ENCODE measurements around the gene GYS2.
"Not testable (repeated sequence)": the region's sequence is repeated elsewhere in the genome, so short reads cannot be mapped to it uniquely, and the experiment has no call there.

GYS2 gene

DNA sequence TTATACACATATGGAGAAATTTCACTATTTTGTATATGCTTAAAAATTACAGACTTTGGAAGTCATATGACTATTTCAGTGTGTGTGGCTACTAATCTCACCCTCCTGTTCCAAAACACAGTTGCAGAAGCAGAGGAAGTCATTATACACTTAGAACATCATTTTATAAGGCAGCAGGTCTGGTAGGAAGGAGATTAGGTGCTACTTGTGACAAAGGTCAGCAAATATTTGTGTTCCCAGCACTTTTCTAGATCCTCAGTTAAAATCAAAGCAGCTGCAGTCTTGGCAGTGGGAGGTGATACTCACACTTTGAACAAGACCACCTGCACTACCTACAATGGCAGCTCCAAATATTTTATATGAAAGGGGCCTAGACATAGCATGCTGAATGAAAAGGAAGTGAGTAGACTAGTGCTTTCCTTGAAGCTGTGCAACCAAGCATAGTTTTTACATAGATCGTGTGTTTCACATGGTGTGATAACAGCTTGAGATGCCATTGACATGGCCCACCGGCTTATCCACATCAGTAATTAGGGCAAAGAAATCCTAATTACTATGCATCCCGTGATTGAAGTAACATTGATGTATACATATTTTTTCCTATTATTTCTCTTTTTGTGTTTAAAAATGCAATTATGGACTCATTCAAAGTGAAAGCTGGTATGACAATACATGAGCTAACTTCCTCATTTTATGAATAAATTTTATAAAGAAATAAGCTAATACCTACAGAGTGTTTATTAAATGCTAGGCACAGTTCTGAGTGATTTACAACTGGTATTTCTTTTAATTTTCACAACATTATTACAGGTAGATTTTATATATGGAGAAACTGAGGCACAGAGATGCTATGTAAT is 5.3 kb downstream of the GYS2 start:
- DNase-seq: no peak

DNA sequence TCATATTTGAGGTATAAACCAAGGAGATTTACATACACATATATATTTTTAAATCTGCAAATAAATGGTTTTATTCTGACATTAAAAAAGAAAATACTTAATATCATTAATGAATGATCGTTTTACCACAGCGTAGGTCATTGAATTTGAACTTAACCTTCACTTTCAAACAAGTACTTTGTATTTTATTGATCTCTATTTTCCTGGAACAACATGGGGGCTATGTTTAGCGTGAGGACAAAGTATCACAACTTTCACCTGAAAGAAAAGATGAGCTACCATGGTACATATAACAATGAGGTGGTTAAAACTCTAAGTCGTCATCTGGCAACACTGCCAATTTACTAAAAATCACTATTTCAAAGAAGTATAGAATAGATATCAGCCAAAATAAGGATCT is 6.0 kb downstream of the GYS2 start:
- DNase-seq: no peak

DNA sequence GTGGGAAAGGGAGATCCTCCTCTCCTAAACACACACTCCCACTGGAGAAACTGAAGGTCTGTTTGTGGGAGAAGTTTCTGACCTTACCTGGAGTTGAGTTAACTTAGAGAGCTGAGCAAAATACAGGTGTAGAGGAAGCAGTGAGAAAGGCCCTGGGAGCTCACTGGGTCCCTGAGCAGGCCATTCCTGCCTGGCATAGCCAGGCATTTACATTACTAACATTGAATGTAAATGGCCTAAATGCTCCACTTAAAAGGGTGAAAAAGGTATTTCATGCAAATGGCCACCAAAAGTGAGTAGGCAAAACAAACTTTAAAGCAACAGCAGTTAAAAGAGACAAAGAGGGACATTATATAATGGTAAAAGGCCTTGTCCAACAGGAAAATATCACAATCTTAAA is 9.3 kb downstream of the GYS2 start:
- DNase-seq: not testable (repeated sequence)

DNA sequence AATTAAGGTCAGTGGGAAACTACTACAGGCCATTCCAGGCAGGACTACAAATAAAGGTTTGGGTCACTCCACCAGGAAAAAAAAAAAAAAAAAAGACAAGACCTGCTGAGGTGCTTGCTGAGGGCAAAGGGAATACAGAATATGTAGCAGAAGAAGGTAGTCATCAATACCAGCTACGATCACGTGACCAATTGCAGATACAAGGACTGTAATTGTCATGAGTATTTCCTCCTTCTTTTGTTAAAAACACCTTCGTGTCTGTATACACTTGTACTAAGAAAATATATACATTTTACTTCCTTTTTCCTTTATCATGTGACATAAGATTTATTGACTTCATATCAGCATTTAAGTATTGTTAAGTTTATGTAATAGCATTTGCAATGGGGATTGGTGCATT is 19.2 kb downstream of the GYS2 start:
- DNase-seq: no peak

DNA sequence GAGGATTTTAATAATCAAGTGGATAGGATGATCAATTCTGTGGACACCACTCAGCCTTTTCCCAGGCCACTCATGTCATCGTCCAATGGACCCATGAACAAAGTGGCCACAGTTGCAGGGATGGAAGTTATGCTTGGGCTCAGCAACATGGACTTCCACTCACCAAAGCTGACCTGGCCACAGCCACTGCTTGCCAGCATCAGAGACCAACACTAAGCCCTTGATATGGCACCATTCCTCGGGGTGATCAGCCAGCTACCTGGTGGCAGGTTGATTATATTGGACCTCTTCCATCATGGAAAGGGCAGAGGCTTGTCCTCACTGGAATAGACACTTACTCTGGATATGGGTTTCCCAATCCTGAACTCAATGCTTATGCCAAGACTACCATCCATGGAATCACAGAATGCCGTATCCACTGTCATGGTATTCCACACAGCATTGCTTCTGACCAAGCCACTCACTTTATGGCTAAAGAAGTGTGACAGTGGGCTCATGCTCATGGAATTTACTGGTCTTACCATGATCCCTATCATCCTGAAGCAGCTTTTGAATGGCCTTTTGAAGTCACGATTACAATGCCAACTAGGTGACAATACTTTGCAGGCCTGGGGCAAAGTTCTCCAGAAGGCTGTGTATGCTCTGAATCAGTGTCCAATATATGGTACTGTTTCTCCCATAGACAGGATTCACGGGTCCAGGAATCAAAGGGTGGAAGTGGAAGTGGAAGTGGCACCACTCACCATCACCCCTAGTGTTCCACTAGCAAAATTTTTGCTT is 20.1 kb downstream of the GYS2 start:
- not testable (repeated sequence) for DNase-seq

DNA sequence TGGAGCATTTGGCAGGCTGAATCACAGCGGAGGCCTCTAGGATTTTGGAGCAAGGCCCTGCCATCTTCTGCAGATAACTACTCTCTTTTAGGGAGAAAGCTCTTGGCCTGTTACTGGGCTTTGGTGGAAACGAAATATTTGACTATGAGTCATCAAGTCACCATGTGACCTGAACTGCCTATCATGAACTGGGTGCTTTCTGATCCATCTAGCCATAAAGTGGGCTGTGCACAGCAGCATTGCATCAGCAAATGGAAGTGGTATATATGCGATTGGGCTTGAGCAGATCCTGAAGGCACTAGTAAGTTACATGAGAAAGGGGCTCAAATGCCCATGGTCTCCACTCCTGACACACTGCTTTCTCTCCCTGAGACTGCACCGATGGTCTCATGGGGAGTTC is 21.1 kb downstream of the GYS2 start:
- DNase-seq: no peak

DNA sequence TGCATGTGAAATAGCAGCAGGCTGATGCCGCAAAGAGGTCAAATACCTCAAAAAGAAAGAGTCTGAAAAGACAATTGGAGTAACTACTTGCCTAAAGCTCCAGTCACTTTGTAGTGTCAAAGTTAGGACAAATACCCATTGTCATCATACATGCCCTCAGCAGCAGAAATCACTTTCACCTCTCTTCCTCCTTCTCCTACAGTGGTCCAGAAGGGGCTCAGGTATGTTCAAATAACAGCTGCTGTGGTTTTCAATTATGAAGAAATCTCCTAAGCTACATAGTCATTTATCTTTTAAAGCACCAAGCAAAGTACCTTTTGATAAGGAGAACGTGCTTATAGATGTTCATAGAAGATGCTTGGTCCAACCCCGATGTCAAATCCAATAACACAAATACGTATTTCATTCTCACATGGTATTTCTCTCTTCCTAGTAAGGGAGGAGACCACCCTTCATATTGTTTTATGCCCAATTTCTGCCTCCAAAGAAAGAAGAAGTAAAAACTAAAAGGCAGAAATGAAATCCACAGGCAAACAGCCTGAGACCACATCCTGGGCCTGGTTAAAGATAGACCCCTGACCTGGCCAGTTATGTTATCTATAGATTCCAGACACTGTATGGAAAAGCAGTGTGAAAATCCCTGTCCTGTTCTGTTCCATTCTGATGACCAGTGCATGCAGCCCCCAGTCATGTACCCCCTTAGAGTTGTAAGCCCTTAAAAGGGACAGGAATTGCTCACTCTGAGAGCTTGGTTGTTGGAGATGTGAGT is 23.7 kb downstream of the GYS2 start:
- DNase-seq: no peak

GRCh38 chr12:21577516-21577915 is 27.1 kb downstream of the GYS2 start:
- DNase-seq: no peak

DNA sequence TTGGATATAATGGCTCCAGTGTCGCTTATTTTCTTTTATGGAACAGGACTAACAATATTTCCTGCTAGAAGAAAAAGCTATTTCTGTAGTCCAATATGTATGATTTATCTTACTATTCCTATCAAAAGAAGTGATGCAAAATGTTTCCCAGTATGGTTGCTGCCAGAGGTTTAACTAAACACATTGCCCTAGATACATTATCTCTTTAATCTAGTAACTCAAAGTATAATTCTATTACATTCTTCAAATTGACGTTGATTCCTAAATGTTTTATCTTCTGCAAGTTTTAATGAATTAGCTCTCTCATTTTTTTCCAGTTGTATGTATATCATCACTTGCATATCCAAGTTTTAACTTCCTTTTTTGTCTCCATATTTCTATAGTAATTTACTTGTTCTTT is 28.2 kb downstream of the GYS2 start:
- no peak for DNase-seq

- DNase-seq: no peak
These were observed 30.8 kb downstream of the GYS2 start for GRCh38 chr12:21573733-21574358.

DNA sequence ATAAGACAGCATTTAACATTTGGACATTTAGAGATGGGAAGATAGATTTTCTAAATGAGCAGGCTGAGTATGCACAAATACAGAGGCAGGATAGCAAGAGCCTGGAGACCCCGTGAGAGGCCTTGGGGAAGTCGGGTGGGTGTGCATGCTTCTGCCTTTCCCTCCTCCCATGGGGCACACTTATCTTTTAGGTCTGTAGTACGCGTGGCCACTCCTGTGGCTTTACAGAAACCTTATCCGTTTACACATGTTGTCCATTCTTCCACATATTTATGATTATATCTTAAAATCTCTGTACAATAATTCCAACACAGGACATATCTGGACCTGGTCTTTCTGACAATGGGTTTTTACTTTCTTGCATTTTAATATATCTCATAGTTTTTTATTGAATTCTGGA is 33.6 kb downstream of the GYS2 start:
- DNase-seq: no peak

GRCh38 chr12:21568115-21568514 is 36.5 kb downstream of the GYS2 start:
- DNase-seq: no peak

DNA sequence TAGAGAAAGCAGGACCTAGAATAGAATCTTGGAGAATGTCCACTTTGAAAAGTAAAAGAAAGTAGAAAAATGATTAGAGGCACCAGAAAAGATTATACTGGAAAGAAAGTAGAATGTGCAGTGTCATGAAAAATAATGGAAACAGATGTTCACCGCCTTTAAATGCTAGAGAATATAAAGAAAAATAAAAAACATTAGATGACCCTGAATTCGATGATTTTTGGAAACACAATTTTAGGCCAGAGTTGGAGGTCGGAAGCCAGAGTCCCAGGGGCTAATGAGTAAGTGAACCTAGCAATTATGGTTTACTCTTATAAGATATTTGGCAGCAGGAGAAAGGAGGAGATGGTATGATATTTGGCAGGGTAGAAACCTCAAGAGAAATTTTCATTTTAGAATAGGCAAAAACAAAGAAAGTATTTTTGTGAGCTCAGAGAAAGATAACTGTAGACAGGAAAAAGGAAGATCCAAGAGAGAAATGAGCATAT is 37.7 kb downstream of the GYS2 start:
- no peak for DNase-seq

DNA sequence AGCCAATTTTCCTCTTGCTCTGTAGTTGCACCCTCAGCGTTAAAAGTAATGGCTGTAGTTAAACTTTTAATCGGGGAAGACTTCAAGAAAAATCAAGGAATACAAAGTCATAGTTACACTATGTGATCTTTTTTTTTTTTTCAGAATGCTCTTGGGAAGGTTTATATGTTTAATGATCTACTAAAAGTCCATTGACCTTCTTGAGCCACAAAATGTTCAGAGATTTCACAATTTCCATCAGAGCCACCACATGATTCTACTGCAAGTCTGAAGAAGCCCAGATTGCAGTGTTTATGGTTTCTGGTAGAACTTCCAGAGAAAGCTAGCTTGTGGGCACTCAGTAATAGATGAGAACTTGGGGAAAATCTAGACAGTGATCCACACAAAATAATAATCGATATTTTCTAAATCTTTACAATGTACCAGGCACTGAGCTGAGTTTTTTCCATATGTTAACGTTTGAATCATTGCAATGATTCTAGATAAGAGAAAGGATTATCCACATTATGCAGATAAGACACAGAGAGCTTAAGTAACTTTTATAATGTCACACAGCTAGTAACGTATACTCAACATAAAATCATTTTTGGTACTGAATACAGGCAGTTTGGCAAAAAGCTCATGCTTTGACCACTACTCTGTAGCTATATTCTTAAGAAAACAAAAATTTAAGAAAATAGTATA is 38.3 kb downstream of the GYS2 start:
- DNase-seq: no peak

- DNase-seq: no peak
These were observed 41.8 kb downstream of the GYS2 start for GRCh38 chr12:21562859-21563258.

- DNase-seq: no peak
These were observed 43.5 kb downstream of the GYS2 start for GRCh38 chr12:21561158-21561557.

GRCh38 chr12:21559855-21560569 is 44.6 kb downstream of the GYS2 start:
- DNase-seq: no peak

GRCh38 chr12:21558100-21558679 is 46.5 kb downstream of the GYS2 start:
- no peak for DNase-seq

- DNase-seq: no peak
These were observed 51.3 kb downstream of the GYS2 start for GRCh38 chr12:21553329-21553675.

DNA sequence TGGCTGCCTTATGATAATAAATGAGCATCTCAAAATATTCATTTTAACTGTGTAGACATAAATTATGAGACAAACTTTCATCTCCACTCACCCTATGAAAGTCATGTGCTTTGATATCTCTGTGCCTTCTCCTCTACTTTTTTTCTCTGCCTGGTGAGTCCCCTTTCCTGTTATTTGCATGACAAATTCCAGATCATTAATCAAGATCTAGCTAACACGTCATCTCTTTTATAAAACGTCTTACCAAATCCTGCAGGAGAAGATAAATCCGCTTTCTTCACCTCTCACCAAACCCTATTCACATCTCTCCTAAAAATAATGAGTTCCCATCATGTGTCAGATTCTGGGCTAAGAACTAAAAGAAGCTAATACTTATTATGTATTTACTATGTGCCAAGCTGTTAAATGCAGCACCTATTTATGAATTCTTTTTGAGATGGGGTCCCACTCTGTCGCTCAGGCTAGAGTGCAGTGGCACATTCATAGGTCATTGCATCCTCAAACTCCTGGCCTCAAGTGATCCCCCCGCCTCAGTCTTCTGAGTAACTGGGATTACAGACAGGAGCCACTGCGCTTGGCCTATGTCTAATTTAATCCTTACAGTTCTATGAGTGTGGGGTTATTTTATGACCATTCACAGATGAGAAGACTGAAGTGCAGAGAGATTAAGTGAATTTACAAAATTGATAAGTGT is 51.9 kb downstream of the GYS2 start:
- no peak for DNase-seq

Data from NCI-H510A (cell line).